ENCODE data around the gene ESRRG.
"Not testable (repeated sequence)": the region's sequence is repeated elsewhere in the genome, so short reads cannot be mapped to it uniquely, and the experiment has no call there.

Gene ESRRG

GRCh38 chr1:216704065-216704464, 19.2 kb downstream of the ESRRG start:
- not testable (repeated sequence) for DNase-seq (ENCODE audit: low read depth in 2 of 2)

DNA sequence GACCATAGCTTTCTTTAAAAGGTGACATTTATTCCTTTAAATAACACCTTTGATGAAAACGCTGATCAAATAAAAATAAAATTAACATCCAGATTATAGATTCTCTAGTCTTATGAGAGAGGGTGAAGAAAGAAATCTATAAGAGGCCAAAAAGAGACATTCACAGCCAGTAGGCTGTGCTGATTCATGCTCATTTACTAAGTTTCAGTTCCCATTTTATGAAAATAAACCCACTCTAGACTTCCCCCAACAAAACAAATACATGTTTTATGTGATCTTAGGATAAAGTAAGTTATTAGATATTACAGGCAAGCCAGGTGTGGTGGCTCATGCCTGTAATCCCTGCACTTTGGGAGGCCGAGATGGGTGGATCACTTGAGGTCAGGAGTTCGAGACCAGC, 21.1 kb downstream of the ESRRG start:
- DNase-seq (ENCODE audit: low read depth in 2 of 2), result no peak

DNA sequence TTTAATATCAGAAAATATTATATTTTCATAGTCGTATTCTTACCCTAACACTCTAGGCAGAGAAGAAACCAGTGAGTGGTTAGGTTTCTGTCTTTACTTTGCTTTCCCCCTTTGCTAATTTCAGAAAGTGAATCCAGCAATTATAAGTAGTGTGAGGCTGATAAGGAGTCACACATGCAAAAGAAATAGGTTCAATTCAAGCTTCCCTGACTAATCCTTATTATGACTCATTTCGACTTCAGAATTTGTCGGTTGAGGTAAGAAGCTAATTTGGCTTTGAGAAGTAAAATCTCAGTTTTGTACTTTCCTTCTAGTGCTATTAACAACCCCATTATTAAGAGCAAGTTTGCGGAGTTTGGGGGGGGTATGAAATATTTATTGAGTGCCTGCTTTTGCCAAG, 22.4 kb downstream of the ESRRG start:
- no peak for DNase-seq (ENCODE audit: low read depth in 2 of 2)

DNA sequence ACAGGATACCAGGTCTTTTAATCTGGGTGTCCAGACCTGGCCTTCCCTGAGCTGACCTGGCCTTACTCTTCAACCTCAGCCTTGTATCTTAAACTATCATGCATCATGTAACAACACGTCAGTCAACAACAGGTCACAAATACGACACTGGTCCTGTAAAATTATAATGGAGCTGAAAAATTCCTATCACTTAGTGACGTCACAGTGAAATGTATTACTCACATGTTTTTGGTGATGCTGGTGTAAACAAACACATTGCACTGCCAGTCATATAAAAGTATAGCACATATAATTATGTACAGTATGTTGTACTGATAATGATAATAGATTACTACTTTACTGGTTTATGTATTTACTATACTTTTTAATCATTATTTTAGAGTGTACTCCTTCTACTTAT, 31.5 kb downstream of the ESRRG start:
- no peak for DNase-seq (ENCODE audit: low read depth in 2 of 2)

DNA sequence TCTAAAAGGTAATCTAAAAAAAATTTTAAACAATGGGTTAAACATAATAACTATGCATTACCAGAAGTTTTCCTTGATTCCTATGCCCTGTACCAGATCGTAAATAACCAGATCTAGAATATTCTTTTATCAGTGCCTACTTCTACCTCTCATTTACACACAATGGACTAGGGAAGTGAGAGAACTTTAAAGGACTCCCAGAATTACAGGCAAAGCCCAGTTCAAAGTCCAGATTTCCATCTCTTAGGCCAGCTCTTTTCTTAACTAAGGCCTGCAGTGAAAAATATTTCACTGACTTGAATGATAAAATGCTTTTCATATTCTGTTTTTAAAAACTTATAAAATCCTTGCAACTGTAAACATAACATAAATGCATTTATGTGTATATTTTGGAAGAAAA, 32.6 kb downstream of the ESRRG start:
- DNase-seq (ENCODE audit: low read depth in 2 of 2), result no peak

DNA sequence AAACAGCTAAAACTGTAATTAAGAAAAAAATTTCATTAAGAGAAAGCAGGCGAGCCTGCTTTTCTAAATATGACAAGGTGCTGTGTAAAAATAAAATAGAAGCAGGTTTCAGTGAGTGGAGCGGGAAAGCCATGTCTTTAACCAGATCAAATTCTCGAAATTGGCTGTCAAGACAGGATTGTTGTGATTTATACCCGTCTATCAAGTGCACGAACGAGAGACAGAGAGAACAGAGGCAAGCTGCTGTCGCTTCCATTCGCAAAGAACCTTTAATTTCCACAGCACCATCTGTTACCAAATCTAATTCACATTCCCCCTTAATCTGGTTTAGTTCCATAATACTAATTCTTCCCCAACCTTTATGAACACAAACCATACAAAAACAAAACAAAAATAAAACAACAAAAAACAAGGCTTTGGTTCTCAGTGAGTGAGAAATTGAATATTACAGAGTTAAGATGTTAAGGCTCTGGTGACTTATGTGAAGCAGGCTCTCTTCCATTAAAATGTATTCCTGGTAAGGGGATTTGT, 35.0 kb downstream of the ESRRG start:
- DNase-seq (ENCODE audit: low read depth in 2 of 2), result no peak

- no peak for DNase-seq (ENCODE audit: low read depth in 2 of 2)
These were observed 36.1 kb downstream of the ESRRG start for GRCh38 chr1:216686860-216687766.

- DNase-seq (ENCODE audit: low read depth in 2 of 2), result no peak
These were observed 40.5 kb downstream of the ESRRG start for GRCh38 chr1:216682752-216683151.

DNA sequence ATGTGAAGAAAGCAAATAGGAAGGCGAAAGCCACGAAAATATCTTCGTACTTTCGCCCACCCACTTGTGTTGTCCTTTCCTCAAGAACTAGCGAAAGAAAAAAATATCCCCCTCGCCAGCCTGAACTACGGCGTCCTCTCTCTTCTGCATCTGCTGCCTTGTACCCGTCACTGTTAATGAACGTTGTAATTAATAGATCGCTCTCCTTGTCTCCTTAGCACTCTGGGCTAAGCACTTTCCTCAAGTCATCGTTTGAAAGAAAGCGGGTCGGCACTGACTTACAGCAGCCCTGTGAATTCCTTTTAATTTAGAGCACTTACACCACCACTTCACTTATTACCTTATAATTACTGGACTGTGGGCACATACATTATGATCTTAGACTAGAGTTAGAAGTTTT, 44.1 kb downstream of the ESRRG start:
- no peak for DNase-seq (ENCODE audit: low read depth in 2 of 2)

- no peak for DNase-seq (ENCODE audit: low read depth in 2 of 2)
These were observed 52.9 kb downstream of the ESRRG start for GRCh38 chr1:216670118-216670883.

DNA sequence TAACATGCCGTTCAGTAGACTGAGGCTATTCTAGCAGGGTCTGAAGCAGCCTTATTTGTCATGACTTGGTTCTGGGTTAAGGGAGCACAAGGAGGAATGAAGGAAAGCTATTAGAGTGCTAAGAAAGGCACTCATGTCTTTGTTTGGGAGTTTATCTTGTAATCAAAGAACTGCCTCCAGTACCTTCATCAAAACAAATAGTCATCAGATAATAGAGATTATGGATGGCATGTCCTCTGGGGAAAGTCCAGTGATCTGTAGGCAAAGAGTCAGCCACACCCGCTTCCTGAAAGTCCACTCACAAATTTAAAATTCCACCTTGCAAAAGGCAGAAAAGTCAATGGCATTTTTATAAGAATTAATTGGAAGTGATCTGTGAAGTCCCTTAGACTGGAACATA, 56.8 kb downstream of the ESRRG start:
- no peak for DNase-seq (ENCODE audit: low read depth in 2 of 2)

GRCh38 chr1:216665856-216666255, 57.4 kb downstream of the ESRRG start:
- no peak for DNase-seq (ENCODE audit: low read depth in 2 of 2)

- no peak for DNase-seq (ENCODE audit: low read depth in 2 of 2)
These were observed 57.8 kb downstream of the ESRRG start for GRCh38 chr1:216665406-216665805.

DNA sequence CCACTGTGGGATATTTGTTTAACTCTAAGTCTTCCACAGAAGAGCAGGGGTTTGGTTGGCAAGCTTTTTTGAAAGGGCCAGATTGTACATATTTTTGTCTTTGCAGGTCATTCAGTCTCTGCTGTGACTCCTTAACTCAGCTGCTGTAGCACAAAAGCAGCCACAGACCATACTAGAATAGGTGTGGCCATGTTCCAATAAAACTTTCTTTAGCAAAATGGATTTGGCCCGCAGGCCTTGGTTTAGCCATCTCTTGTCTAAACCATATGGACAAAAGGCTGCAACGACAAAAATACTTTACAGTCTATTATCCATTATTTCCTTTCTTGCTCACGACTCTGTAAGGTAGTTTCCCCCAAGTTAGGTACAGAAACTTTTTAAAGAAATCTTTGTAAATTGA, 60.5 kb downstream of the ESRRG start:
- DNase-seq (ENCODE audit: low read depth in 2 of 2), result no peak

DNA sequence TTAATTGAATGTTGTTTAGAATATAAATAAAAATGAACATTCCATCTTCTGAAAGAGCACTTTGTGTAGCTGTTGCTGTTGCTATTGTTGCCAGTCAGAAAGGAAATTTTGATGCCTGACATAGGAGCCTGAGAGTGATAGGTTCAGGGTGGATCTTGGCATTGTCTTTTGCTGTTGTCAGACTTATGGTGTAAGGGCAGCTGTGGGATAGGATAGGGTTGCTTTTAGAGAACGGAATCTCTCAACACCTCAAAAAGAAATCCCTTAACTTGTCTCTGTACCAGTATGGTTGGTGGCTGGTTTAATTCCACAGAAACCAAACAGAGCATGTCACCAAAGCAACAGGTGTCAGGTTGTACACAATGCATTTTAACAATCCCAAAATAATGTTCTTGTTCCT, 62.7 kb downstream of the ESRRG start:
- no peak for DNase-seq (ENCODE audit: low read depth in 2 of 2)

GRCh38 chr1:216653001-216653400, 70.2 kb downstream of the ESRRG start:
- DNase-seq (ENCODE audit: low read depth in 2 of 2), result no peak

DNA sequence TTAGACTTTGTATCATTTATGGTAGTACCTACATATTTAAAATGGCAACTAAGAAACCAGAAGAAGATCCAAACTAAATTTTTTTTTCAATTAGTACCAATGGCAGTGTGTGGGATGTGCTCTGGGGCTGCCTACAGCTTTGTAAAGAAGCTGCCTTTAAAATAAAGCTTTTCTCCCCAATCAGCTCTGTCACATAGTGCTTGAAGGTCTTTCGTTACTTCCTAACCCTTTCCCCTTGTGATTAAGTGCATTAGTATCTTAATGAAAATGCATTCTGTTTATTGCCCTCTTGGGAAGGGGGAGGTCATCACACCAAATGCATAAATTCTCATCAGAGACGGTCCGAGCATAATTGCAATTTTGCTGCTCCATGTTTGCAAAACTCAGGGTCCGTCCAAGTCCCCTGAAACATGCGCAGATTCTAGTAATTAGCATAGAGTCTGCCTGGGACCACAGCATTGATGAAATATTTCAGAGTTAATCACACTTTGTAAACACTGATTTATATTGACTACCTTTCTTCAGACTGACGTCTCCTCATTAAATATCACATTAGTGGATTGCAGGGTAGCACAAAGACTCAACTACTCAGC, 71.3 kb downstream of the ESRRG start:
- no peak for DNase-seq (ENCODE audit: low read depth in 2 of 2)

DNA sequence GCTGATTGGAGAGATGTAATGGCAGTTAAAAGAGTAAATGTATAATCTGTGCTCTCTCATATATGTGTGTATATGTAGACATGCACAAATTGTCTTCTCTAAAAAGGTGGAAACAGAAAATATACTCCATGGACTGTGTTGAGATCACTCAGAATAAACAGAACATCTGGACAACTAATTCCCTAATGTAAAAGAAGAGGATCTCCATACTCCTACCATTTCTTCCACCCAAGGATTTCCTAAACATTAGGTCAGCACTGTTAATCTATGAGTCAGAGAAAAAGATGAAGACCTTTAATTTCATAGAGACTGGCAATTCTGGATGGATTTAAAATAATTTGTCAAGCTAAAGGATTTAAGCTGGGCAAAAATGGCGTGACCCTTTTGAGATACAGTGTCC, 80.1 kb downstream of the ESRRG start:
- DNase-seq (ENCODE audit: low read depth in 2 of 2), result no peak

GRCh38 chr1:216641669-216642460, 81.4 kb downstream of the ESRRG start:
- DNase-seq (ENCODE audit: low read depth in 2 of 2), result no peak

DNA sequence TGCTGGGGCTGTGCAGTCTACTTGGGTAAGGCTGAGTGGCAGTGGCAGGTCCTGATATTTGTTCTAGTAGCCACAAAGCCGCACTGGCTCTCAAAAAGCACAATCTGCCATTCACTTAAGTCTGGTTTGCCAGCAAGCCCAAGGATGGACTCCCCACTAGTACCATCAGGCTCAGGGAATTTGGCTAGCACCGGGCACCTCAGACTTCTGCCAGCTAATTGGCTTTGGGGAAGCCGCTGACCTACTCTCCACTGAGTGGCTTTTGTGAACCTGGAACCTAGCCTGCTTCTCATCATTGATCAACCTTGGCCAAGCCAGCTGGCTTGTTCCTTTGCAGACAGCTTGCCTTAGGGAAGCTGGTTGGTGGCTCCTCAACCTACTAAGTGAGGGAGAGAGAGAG, 83.1 kb downstream of the ESRRG start:
- no peak for DNase-seq (ENCODE audit: low read depth in 2 of 2)

DNA sequence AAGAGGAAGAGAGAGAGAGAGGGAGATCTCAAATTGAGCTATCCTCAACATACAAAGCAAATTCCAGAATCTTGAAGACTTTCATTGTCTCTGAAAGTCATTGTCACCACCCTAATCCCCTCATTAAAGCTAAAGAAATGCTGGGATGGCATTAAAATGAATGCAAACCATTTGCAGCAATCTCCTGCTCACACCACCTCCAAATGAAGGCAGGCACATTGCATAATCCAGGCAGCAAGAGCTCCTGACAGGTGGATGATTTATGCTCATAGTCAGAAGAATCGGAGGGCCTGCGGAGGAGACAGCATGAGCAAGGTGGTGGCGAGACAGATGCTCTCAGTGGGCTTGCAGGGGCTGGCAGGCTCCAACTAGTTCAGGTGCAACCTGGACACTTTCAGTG, 90.2 kb downstream of the ESRRG start:
- no peak for DNase-seq (ENCODE audit: low read depth in 2 of 2)

GRCh38 chr1:216630532-216630931, 92.7 kb downstream of the ESRRG start:
- no peak for DNase-seq (ENCODE audit: low read depth in 2 of 2)
